HCT116 (cell line): Measurements from ENCODE around the gene DOK5. TPM values are rescaled to one million over a fixed set of nuclear protein-coding genes. Genes with fewer than 3 reads are reported as not detected.

ENCODE experiments used
- ATAC-seq: fragments of 200-7000 bp; cut with Tn5 transposase; 2 replicates; pipeline ENCODE4 v1.9.1; 2020; ENCODE audit warnings: mild to moderate bottlenecking, moderate library complexity
- BruUV-seq: library from RNA; stranded (reverse); fragments of 400-500 nt; replicated peaks from 2 replicates; lab custom pipeline; 2021; lab: Mats Ljungman, UMichigan
- CTCF ChIA-PET: fragments of 300-600 bp; sonication (Branson Sonifier 250); formaldehyde crosslinking; loops from one replicate; lab custom pipeline; 2021; ENCODE audit warnings: antibody characterized with exemption; lab: Charles Lee
- POLR2A ChIA-PET: fragments of 300-600, 350-600 bp; sonication (Branson Sonifier 250); formaldehyde crosslinking; loops from one replicate; lab custom pipeline; 2021; ENCODE audit warnings: antibody characterized with exemption; lab: Charles Lee
- RAD21 ChIA-PET, 2 experiments: fragments of 300-600 bp; sonication (Branson Sonifier 250); formaldehyde crosslinking; loops; one replicate each; lab custom pipeline; 2023; ENCODE audit warnings: low total read pairs in 2 of 2; ENCODE audit not compliant: uncharacterized antibody in 2 of 2, unreplicated experiment in 2 of 2, low non-redundant PET in 1 of 2; lab: Charles Lee
- DNase-seq: peaks from one replicate; pipeline ENCODE4 v3.0.0-alpha.2; 2010; ENCODE audit warnings: low read depth, low spot score
- H2AFZ ChIP-seq: fragments of 200-600 bp; shearing (Covaris generic), sonication (generic); 2 replicates; pipeline ENCODE4 v1.6.1; 2017; ENCODE audit warnings: low read depth, mixed run types, mixed read lengths, antibody characterized with exemption, low read length; ENCODE audit not compliant: poor library complexity, severe bottlenecking
- H3K27ac ChIP-seq: 2 replicates; pipeline ENCODE4 v1.5.1; 2012; ENCODE audit warnings: low read depth, low read length
- H3K27me3 ChIP-seq: fragments of 200-600 bp; sonication (generic); 2 replicates; pipeline ENCODE4 v1.6.1; 2016; ENCODE audit warnings: mixed run types, low read length, mixed read lengths; ENCODE audit not compliant: insufficient read depth
- H3K36me3 ChIP-seq, 2 experiments: fragments of 200-500 bp in 1 of 2; fragments of 200-600 bp in 1 of 2; sonication (Bioruptor generic) in 1 of 2; sonication (generic) in 1 of 2; 2 replicates each; pipeline versions ENCODE4 v1.5.1 to v1.6.1; 2014 to 2016; ENCODE audit warnings: low read length in 2 of 2, inconsistent platforms in 1 of 2, mixed read lengths in 1 of 2, mixed run types in 1 of 2; ENCODE audit not compliant: insufficient read depth in 2 of 2, control insufficient read depth in 1 of 2
- H3K4me1 ChIP-seq, 2 experiments: fragments of 200-600 bp in 1 of 2; sonication (generic) in 1 of 2; 2 replicates each; pipeline versions ENCODE4 v1.5.1 to v1.6.1; 2012 to 2017; ENCODE audit warnings: low read length in 2 of 2, inconsistent platforms in 1 of 2, mild to moderate bottlenecking in 1 of 2, mixed read lengths in 1 of 2, mixed run types in 1 of 2, moderate library complexity in 1 of 2; ENCODE audit not compliant: insufficient read depth in 2 of 2, control insufficient read depth in 1 of 2
- H3K4me2 ChIP-seq: fragments of 200-600 bp; sonication (generic); 2 replicates; pipeline ENCODE4 v1.6.1; 2017; ENCODE audit warnings: mixed run types, low read length, mixed read lengths
- H3K4me3 ChIP-seq, 2 experiments: fragments of 200-600 bp in 1 of 2; sonication (generic) in 1 of 2; replicated peaks in 1 of 2; 2 replicates each; pipeline ENCODE4 v1.5.1; 2011 to 2016; ENCODE audit warnings: low read length in 2 of 2, control low read depth in 1 of 2, low read depth in 1 of 2, mild to moderate bottlenecking in 1 of 2, mixed read lengths in 1 of 2, mixed run types in 1 of 2
- H3K79me2 ChIP-seq: fragments of 200-600 bp; sonication (generic); 2 replicates; pipeline ENCODE4 v1.6.1; 2017; ENCODE audit warnings: mild to moderate bottlenecking, mixed run types, low read length, moderate library complexity, mixed read lengths; ENCODE audit not compliant: insufficient read depth
- H3K9ac ChIP-seq: fragments of 200-600 bp; sonication (generic); 2 replicates; pipeline ENCODE4 v1.6.1; 2016; ENCODE audit warnings: low read length, mixed read lengths
- H3K9me2 ChIP-seq: fragments of 200-600 bp; sonication (generic), shearing (Covaris generic); 2 replicates; pipeline ENCODE4 v1.6.1; 2017; ENCODE audit warnings: mixed run types, mild to moderate bottlenecking, moderate library complexity; ENCODE audit not compliant: insufficient read depth
- H3K9me3 ChIP-seq, 2 experiments: fragments of 200-500 bp in 1 of 2; fragments of 200-600 bp in 1 of 2; sonication (Bioruptor generic) in 1 of 2; sonication (generic) in 1 of 2; 2 replicates each; pipeline ENCODE4 v1.6.1; 2014 to 2017; ENCODE audit warnings: low read length in 2 of 2, mixed read lengths in 2 of 2, inconsistent platforms in 1 of 2, low read depth in 1 of 2, mild to moderate bottlenecking in 1 of 2, mixed run types in 1 of 2, moderate library complexity in 1 of 2; ENCODE audit not compliant: control insufficient read depth in 1 of 2, insufficient read depth in 1 of 2
- H4K20me1 ChIP-seq: fragments of 200-600 bp; sonication (generic), shearing (Covaris generic); 2 replicates; pipeline ENCODE4 v1.6.1; 2017; ENCODE audit warnings: mixed run types, mild to moderate bottlenecking, moderate library complexity; ENCODE audit not compliant: insufficient read depth
- CTCF ChIP-seq, 3 experiments: fragments of 200-600 bp in 1 of 3; sonication (generic) in 1 of 3; IDR thresholded peaks in 2 of 3; conservative IDR thresholded peaks in 1 of 3; 2 replicates each; pipeline ENCODE4 v1.5.1; 2012 to 2017; ENCODE audit warnings: low read depth in 2 of 3, low read length in 2 of 3, antibody characterized with exemption in 1 of 3, borderline replicate concordance in 1 of 3, control low read depth in 1 of 3, mild to moderate bottlenecking in 1 of 3, mixed read lengths in 1 of 3, mixed run types in 1 of 3, moderate library complexity in 1 of 3; ENCODE audit not compliant: insufficient read depth in 1 of 3
- EGR1 ChIP-seq: IDR thresholded peaks from 2 replicates; pipeline ENCODE4 v1.6.1; 2012; ENCODE audit warnings: low read depth
- ELF1 ChIP-seq: IDR thresholded peaks from 2 replicates; pipeline ENCODE4 v1.6.1; 2012; ENCODE audit warnings: low read depth, borderline replicate concordance
- EZH2 ChIP-seq: fragments of 200-600 bp; sonication (generic); IDR thresholded peaks from 2 replicates; pipeline ENCODE4 v1.6.1; 2017; ENCODE audit warnings: antibody characterized with exemption, mixed run types
- FOSL1 ChIP-seq: IDR thresholded peaks from 2 replicates; pipeline ENCODE4 v1.6.1; 2012; ENCODE audit warnings: low read depth
- JUND ChIP-seq: IDR thresholded peaks from 2 replicates; pipeline ENCODE4 v1.6.1; 2012
- POLR2A ChIP-seq: IDR thresholded peaks from 2 replicates; pipeline ENCODE4 v1.7.0; 2011; ENCODE audit warnings: borderline replicate concordance; ENCODE audit not compliant: insufficient read depth, insufficient read length; ENCODE audit errors: extremely low read depth
- SIN3A ChIP-seq: IDR thresholded peaks from 2 replicates; pipeline ENCODE4 v1.6.1; 2012; ENCODE audit warnings: low read depth
- SP1 ChIP-seq: IDR thresholded peaks from 2 replicates; pipeline ENCODE4 v1.6.1; 2012; ENCODE audit warnings: low read depth
- TCF7L2 ChIP-seq: IDR thresholded peaks from 2 replicates; pipeline ENCODE4 v1.7.0; 2011; ENCODE audit warnings: borderline replicate concordance, inconsistent platforms; ENCODE audit not compliant: insufficient read depth, insufficient read length; ENCODE audit errors: extremely low read depth
- ZFX ChIP-seq: fragments of 450-650 bp; IDR thresholded peaks from 2 replicates; pipeline ENCODE4 v1.6.1; 2017
- ZNF274 ChIP-seq: fragments of 200-500 bp; sonication (Bioruptor generic); IDR thresholded peaks from 2 replicates; pipeline ENCODE4 v1.6.1; 2014; ENCODE audit warnings: mild to moderate bottlenecking, low read depth, low read length, inconsistent platforms
- intact Hi-C: fragments of 100-400 bp; cut with micrococcal nuclease; formaldehyde crosslinking; loops from 2 replicates; pipeline ENCODE4 v1.10.0; 2022
- total RNA-seq: library from RNA; stranded (reverse); gene quantifications from one replicate; pipeline ENCODE4 v1.2.1, GENCODE V29; 2021; ENCODE audit not compliant: unreplicated experiment

DOK5 gene
- total RNA-seq, 1 experiment from 2014 or later, result not detected

- intact Hi-C loops, result loop anchor here (5.0 kb wide), 1 partner anchor 1923 kb away; no protein-coding TSS in a partner anchor
- H3K4me3 ChIP-seq, result no peak overlapping the region
- H3K4me2 ChIP-seq, result no peak overlapping the region
- no peaks in the 10 kb centered on the region for H3K9me2 ChIP-seq
- H3K36me3 ChIP-seq, result no peaks in the 10 kb centered on the region
- BruUV-seq, result no TSS peak
- no peaks in the 10 kb centered on the region for H4K20me1 ChIP-seq
- H3K27ac ChIP-seq, result no peak overlapping the region
- ATAC-seq (no peak), DNase-seq (no peak)
- H3K79me2 ChIP-seq, result no peaks in the 10 kb centered on the region
- H3K9me3 ChIP-seq, result no peaks in the 10 kb centered on the region
- ChIA-PET POLR2A (no interaction called here), RAD21 (no interaction called here), CTCF (no interaction called here)
- no peaks in the 10 kb centered on the region for H3K27me3 ChIP-seq
- H3K9ac ChIP-seq, result no peak overlapping the region
- no peaks in the 10 kb centered on the region for H3K4me1 ChIP-seq
- no peak overlapping the region for H2AFZ ChIP-seq
- TF ChIP-seq TCF7L2 (no peak), POLR2A (no peak), SP1 (no peak), FOSL1 (no peak), ZFX (no peak), JUND (no peak), ELF1 (no peak), EZH2 (no peak), ZNF274 (no peak), EGR1 (no peak)
Observed at GRCh38 chr20:54654450-54654849, 179.1 kb downstream of the DOK5 start.

- Histone ChIP-seq H3K4me3 (no peak overlapping the region), H3K4me2 (no peak overlapping the region), H3K9me3 (no peaks in the 10 kb centered on the region), H3K36me3 (no peaks in the 10 kb centered on the region), H3K79me2 (no peaks in the 10 kb centered on the region), H3K9me2 (no peaks in the 10 kb centered on the region), H3K4me1 (no peaks in the 10 kb centered on the region), H2AFZ (no peak overlapping the region), H3K27me3 (peaks cover 8% of the 10 kb centered on the region; the same call in 1 of the 2 replicates), H3K9ac (no peak overlapping the region), H4K20me1 (no peaks in the 10 kb centered on the region), H3K27ac (no peak overlapping the region)
- POLR2A ChIA-PET, result no interaction called here
- TF ChIP-seq EGR1, result no peak
- no peak for TF ChIP-seq ELF1
- no peak for TF ChIP-seq TCF7L2
- TF ChIP-seq SIN3A, result no peak
- 0 out of 6 replicates have a peak, but pooled peaks of 2 of the 3 experiments have one; percentile 9 to 10 for TF ChIP-seq CTCF (IDR thresholded peaks at IDR 0.05 in 2 of 3, conservative IDR thresholded peaks at IDR 0.05 in 1 of 3; ENCODE audit: borderline replicate concordance in 1 of 3, insufficient read depth in 1 of 3, low read depth in 2 of 3, low read length in 2 of 3)
- DNase-seq, result no peak
- intact Hi-C loops, result no loop called here
- ATAC-seq, result no peak
- CTCF ChIA-PET, result interaction anchor here (0.7 to 1.4 kb wide), 2 partner anchors 11 to 1718 kb away, joined by 3 to 5 read pairs; no protein-coding TSS in a partner anchor
- BruUV-seq, result no TSS peak
- RAD21 ChIA-PET, result interaction anchor here in 1 of 2 experiments (0.9 kb wide), 1 partner anchor 25 kb away, joined by 3 read pairs; no protein-coding TSS in a partner anchor
Observed at GRCh38 chr20:54657268-54657826, 182.0 kb downstream of the DOK5 start.
